ENCODE measurements around the gene ZMAT5. TPM values are rescaled to one million over a fixed set of nuclear protein-coding genes. Genes with fewer than 3 reads are reported as not detected.

ZMAT5 gene
- total and polyA plus RNA-seq, 2 of the 13 experiments (the other 11 are each of a cell fraction or from before 2014, with no cell fraction given): 20.7 to 27.8 TPM

DNA sequence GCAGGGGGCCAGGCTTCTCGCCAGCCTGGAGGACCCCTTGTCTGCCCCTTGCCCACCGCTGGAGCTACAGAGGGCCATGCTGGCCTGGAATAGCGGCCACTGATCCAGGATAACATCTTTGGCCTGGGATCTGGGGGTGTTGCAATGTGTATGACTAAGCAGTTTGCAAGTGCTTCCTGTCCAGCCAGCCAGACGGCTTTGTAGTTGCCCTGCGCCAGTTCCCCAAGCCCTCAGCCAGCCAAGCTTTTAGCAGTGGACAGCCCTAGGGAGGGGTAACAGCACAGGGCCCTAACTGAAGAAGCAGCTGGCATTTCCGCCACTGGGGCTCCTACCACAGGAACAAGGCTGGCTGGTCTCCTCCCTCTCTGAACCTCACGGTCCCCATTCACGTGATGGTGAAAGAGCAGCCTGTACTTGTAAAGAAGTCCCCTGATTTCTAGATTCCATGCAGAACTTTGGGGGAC lies 32.4 kb upstream of the ZMAT5 start (continued):
- peak; percentile 70; the same call in 1 of the 2 replicates for TF ChIP-seq RCOR2 (CRISPR knock-in tag; IDR thresholded peaks at IDR 0.05)
- TF ChIP-seq RBM39 (IDR thresholded peaks at IDR 0.05; ENCODE audit: low read depth, low read length, poor library complexity, severe bottlenecking): no peak
- no peak for TF ChIP-seq BCL6 (CRISPR knock-in tag; IDR thresholded peaks at IDR 0.05)
- no peak for TF ChIP-seq SP5 (CRISPR knock-in tag; IDR thresholded peaks at IDR 0.05; ENCODE audit: borderline replicate concordance, low read depth)
- TF ChIP-seq, protein P1, sequence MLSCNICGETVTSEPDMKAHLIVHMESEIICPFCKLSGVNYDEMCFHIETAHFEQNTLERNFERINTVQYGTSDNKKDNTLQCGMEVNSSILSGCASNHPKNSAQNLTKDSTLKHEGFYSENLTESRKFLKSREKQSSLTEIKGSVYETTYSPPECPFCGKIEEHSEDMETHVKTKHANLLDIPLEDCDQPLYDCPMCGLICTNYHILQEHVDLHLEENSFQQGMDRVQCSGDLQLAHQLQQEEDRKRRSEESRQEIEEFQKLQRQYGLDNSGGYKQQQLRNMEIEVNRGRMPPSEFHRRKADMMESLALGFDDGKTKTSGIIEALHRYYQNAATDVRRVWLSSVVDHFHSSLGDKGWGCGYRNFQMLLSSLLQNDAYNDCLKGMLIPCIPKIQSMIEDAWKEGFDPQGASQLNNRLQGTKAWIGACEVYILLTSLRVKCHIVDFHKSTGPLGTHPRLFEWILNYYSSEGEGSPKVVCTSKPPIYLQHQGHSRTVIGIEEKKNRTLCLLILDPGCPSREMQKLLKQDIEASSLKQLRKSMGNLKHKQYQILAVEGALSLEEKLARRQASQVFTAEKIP (CRISPR knock-in tag; IDR thresholded peaks at IDR 0.05; ENCODE audit: borderline replicate concordance): no peak
- TF ChIP-seq, protein P2, sequence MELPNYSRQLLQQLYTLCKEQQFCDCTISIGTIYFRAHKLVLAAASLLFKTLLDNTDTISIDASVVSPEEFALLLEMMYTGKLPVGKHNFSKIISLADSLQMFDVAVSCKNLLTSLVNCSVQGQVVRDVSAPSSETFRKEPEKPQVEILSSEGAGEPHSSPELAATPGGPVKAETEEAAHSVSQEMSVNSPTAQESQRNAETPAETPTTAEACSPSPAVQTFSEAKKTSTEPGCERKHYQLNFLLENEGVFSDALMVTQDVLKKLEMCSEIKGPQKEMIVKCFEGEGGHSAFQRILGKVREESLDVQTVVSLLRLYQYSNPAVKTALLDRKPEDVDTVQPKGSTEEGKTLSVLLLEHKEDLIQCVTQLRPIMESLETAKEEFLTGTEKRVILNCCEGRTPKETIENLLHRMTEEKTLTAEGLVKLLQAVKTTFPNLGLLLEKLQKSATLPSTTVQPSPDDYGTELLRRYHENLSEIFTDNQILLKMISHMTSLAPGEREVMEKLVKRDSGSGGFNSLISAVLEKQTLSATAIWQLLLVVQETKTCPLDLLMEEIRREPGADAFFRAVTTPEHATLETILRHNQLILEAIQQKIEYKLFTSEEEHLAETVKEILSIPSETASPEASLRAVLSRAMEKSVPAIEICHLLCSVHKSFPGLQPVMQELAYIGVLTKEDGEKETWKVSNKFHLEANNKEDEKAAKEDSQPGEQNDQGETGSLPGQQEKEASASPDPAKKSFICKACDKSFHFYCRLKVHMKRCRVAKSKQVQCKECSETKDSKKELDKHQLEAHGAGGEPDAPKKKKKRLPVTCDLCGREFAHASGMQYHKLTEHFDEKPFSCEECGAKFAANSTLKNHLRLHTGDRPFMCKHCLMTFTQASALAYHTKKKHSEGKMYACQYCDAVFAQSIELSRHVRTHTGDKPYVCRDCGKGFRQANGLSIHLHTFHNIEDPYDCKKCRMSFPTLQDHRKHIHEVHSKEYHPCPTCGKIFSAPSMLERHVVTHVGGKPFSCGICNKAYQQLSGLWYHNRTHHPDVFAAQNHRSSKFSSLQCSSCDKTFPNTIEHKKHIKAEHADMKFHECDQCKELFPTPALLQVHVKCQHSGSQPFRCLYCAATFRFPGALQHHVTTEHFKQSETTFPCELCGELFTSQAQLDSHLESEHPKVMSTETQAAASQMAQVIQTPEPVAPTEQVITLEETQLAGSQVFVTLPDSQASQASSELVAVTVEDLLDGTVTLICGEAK (IDR thresholded peaks at IDR 0.05): no peak
- TF ChIP-seq, protein P2 (CRISPR knock-in tag; IDR thresholded peaks at IDR 0.05): no peak
- TF ChIP-seq SP140L (CRISPR knock-in tag; IDR thresholded peaks at IDR 0.05; ENCODE audit: borderline replicate concordance): no peak
- TF ChIP-seq EEA1 (CRISPR knock-in tag; IDR thresholded peaks at IDR 0.05; ENCODE audit: borderline replicate concordance): no peak
- no peak for TF ChIP-seq HNRNPH1 (optimal IDR thresholded peaks at IDR 0.05; ENCODE audit: low read depth, low read length)
- TF ChIP-seq ZNF331 (CRISPR knock-in tag; IDR thresholded peaks at IDR 0.05): peak; percentile 75; the same call in 1 of the 2 replicates
- no peak for TF ChIP-seq CSRNP2 (CRISPR knock-in tag; conservative IDR thresholded peaks at IDR 0.05; ENCODE audit: low read depth)
- 0 out of 2 replicates have a peak, but pooled peaks have one; percentile 30 for TF ChIP-seq KDM3A (CRISPR knock-in tag; IDR thresholded peaks at IDR 0.05; ENCODE audit: low read depth)
- TF ChIP-seq TFAP4 (IDR thresholded peaks at IDR 0.05; ENCODE audit: borderline replicate concordance, low read depth): peak; percentile 60; the same call in 1 of the 2 replicates
- TF ChIP-seq ZIK1 (CRISPR knock-in tag; IDR thresholded peaks at IDR 0.05; ENCODE audit: borderline replicate concordance, low read depth): no peak
- TF ChIP-seq THAP11 (CRISPR knock-in tag; IDR thresholded peaks at IDR 0.05): peak; percentile 78
- peak; percentile 45; the same call in 1 of the 2 replicates for TF ChIP-seq ZNF501 (CRISPR knock-in tag; IDR thresholded peaks at IDR 0.05)
